Measurements from ENCODE around the gene UBL3. TPM values are rescaled to one million over a fixed set of nuclear protein-coding genes. Genes with fewer than 3 reads are reported as not detected.
A peak's percentile ranks its signal among the peaks of the same experiment; 100 is the strongest.

UBL3 gene
- total and polyA plus RNA-seq, 10 of the 15 experiments (the other 5 are each of a cell fraction or from before 2014, with no cell fraction given): 5.5 to 13.7 (median 10.6) TPM

GRCh38 chr13:29817604-29818378 lies 32.6 kb downstream of the UBL3 start (continued):
- TF ChIP-seq NRF1 (conservative IDR thresholded peaks at IDR 0.05; ENCODE audit: low read depth, low read length): no peak
- TF ChIP-seq SMC3 (IDR thresholded peaks at IDR 0.05; ENCODE audit: borderline replicate concordance, low read length): no peak
- no peak for TF ChIP-seq POLR2A (IDR thresholded peaks at IDR 0.05; ENCODE audit: low read depth, low read length)
- TF ChIP-seq SUPT20H (IDR thresholded peaks at IDR 0.05; ENCODE audit: borderline replicate concordance, control insufficient read depth, low read depth, low read length): no peak
- no peak for TF ChIP-seq ZNF384 (IDR thresholded peaks at IDR 0.05; ENCODE audit: borderline replicate concordance, low read depth, low read length)
- TF ChIP-seq SP1 (IDR thresholded peaks at IDR 0.05; ENCODE audit: low read depth, low read length): no peak
- TF ChIP-seq MYB (IDR thresholded peaks at IDR 0.05; ENCODE audit: borderline replicate concordance, low read depth, low read length): no peak
- TF ChIP-seq RUNX3 (IDR thresholded peaks at IDR 0.05; ENCODE audit: low read length): peak; percentile 50; the same call in 1 of the 2 replicates
- TF ChIP-seq IKZF2 (IDR thresholded peaks at IDR 0.05): peak; percentile 68 to 86; a peak in 3 of 4 replicates
- TF ChIP-seq RAD21 (IDR thresholded peaks at IDR 0.05; ENCODE audit: insufficient read depth, low read depth, low read length): 0 out of 2 replicates have a peak, but pooled peaks have one; percentile 12
- no peak for TF ChIP-seq GATAD2B (conservative IDR thresholded peaks at IDR 0.05; ENCODE audit: low read depth)
- no peak for TF ChIP-seq ASH2L (IDR thresholded peaks at IDR 0.05; ENCODE audit: borderline replicate concordance, low read depth)
- TF ChIP-seq NFYA (IDR thresholded peaks at IDR 0.05; ENCODE audit: borderline replicate concordance, low read depth, low read length): no peak
- no peak for TF ChIP-seq JUND (IDR thresholded peaks at IDR 0.05; ENCODE audit: low read depth, low read length)
- TF ChIP-seq JUNB (IDR thresholded peaks at IDR 0.05): peak; percentile 85
- TF ChIP-seq ATF2 (IDR thresholded peaks at IDR 0.05; ENCODE audit: low read length): peak; percentile 92
- no peak for TF ChIP-seq NKRF (conservative IDR thresholded peaks at IDR 0.05)
- TF ChIP-seq NBN (IDR thresholded peaks at IDR 0.05): 0 out of 2 replicates have a peak, but pooled peaks have one; percentile 24
- peak in 1 of 2 experiments; percentile 63; a peak in 1 of 4 replicates for TF ChIP-seq CEBPB (IDR thresholded peaks at IDR 0.05; ENCODE audit: borderline replicate concordance in 1 of 2, low read depth in 2 of 2, low read length in 2 of 2)
- TF ChIP-seq CBX5 (IDR thresholded peaks at IDR 0.05; ENCODE audit: low read depth): 0 out of 2 replicates have a peak, but pooled peaks have one; percentile 60
- peak; percentile 38 to 54; a peak in 2 of 4 replicates for TF ChIP-seq EP300 (IDR thresholded peaks at IDR 0.05; ENCODE audit: borderline replicate concordance in 1 of 2, control insufficient read depth in 1 of 2, low read depth in 2 of 2, low read length in 2 of 2)
- TF ChIP-seq MTA3 (IDR thresholded peaks at IDR 0.05; ENCODE audit: borderline replicate concordance, low read length): peak; percentile 85
- TF ChIP-seq ZNF217 (IDR thresholded peaks at IDR 0.05): peak; percentile 85; the same call in 1 of the 2 replicates
- TF ChIP-seq TCF7 (IDR thresholded peaks at IDR 0.05; ENCODE audit: borderline replicate concordance): no peak
- TF ChIP-seq EZH2 (IDR thresholded peaks at IDR 0.05; ENCODE audit: borderline replicate concordance, control insufficient read depth, low read depth, low read length): no peak
- TF ChIP-seq ZNF24 (IDR thresholded peaks at IDR 0.05): peak; percentile 54; the same call in 1 of the 2 replicates
- no peak for TF ChIP-seq SMAD1 (IDR thresholded peaks at IDR 0.05; ENCODE audit: low read depth, partially characterized antibody)
- TF ChIP-seq ZNF622 (IDR thresholded peaks at IDR 0.05): no peak
- no peak for TF ChIP-seq YY1 (IDR thresholded peaks at IDR 0.05; ENCODE audit: low read depth, low read length)
- TF ChIP-seq NFIC (IDR thresholded peaks at IDR 0.05; ENCODE audit: low read depth, low read length): peak; percentile 92
